Choroid plexus epithelial cell (primary cell): ENCODE data around the gene LRRIQ3.

ENCODE experiments used
- DNase-seq: peaks from one replicate; pipeline ENCODE4 v3.0.0-alpha.2; 2010; ENCODE audit warnings: low read depth
- H3K4me3 ChIP-seq: 2 replicates; pipeline ENCODE4 v1.5.1; 2011; ENCODE audit warnings: low read depth, mild to moderate bottlenecking, control low read depth, low read length, moderate library complexity
- TF ChIP-seq, protein P1 (sequence below): conservative IDR thresholded peaks from 2 replicates; pipeline ENCODE4 v1.5.1; 2011; ENCODE audit warnings: low read depth, mild to moderate bottlenecking, control low read depth, inconsistent platforms, low read length, moderate library complexity

LRRIQ3 gene

DNA sequence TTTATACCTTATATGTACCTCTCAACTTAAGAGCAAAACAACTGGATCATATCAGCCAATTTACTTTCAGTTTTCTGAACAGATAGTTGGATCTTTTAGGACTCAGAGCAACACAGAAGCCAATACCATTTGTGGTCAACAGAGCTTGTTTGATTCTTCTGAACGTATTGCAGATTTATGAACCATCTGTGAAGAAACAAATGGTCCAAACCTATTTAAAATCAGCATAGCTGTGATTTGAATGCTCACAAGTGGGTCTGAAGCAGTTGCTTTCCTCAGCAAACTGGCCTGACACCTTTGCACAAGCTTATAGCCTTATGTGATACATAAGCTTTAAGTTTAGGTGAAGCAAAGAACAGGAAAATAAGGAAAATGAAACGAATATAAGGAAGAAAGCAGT is 147.6 kb downstream of the LRRIQ3 start:
- H3K4me3 ChIP-seq, result no peak overlapping the region
- DNase-seq, result no peak
- TF ChIP-seq, protein P1, sequence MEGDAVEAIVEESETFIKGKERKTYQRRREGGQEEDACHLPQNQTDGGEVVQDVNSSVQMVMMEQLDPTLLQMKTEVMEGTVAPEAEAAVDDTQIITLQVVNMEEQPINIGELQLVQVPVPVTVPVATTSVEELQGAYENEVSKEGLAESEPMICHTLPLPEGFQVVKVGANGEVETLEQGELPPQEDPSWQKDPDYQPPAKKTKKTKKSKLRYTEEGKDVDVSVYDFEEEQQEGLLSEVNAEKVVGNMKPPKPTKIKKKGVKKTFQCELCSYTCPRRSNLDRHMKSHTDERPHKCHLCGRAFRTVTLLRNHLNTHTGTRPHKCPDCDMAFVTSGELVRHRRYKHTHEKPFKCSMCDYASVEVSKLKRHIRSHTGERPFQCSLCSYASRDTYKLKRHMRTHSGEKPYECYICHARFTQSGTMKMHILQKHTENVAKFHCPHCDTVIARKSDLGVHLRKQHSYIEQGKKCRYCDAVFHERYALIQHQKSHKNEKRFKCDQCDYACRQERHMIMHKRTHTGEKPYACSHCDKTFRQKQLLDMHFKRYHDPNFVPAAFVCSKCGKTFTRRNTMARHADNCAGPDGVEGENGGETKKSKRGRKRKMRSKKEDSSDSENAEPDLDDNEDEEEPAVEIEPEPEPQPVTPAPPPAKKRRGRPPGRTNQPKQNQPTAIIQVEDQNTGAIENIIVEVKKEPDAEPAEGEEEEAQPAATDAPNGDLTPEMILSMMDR, result no peak

DNA sequence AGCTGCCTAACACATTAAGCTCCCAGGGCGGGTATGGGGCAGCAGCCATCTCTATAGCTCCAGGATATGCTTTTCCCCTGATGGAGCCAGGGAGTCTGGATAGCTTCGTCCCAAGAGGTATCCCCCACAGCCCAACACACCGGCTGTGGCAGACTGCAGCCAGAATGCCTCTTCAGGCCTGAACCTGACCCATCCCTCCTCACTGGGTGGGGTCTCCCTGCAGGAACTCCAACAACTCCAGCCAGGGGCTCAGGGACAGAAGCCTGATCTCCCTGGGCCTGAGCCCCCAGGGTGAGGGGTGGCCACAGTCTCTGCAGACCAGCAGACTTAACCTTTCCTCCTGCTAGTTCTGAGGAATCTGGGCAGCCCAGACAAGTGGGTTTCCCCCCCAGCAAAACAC is 159.9 kb downstream of the LRRIQ3 start:
- TF ChIP-seq, protein P1, result no peak
- no peak overlapping the region for H3K4me3 ChIP-seq
- DNase-seq, result no peak

DNA sequence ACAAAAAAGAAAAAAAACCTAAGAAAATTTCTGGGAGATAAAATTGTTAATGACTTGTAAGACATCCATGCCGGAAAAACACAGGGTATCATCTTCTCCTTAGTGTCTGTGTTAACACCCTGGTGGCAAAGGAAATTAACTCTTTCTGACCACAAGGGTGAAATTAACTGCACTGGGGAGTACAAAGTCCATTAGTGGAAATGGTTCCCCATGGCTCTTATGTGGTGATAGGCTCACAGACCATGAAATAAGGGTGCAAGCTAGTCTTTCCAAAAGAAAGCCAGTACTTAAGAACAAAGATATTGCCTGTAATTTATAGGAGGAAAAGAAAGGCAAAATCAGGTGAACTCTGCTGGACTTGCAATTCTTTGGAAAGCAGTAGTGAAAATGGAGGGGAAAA is 185.4 kb downstream of the LRRIQ3 start:
- no peak overlapping the region for H3K4me3 ChIP-seq
- DNase-seq, result no peak
- TF ChIP-seq, protein P1, result no peak

DNA sequence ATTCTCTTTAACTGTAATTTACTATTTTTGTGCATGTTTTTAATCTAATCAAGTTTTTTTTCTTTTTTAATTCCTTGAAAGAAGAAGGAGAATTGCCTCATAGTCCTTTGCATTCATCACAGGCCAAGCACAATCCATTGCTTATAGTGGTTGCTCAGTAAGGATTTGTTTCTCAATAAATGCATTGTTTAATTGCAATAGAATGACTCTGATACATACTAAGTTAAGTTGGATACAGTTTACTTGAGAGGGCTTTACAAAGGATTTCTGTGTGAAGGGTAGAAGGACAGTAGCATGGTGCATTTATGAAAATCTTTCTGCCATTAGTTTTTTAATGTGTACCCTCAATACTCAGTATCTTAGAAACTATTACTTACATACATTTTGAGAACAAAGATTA is 186.2 kb downstream of the LRRIQ3 start:
- DNase-seq, result no peak
- TF ChIP-seq, protein P1, result no peak
- H3K4me3 ChIP-seq, result no peak overlapping the region

DNA sequence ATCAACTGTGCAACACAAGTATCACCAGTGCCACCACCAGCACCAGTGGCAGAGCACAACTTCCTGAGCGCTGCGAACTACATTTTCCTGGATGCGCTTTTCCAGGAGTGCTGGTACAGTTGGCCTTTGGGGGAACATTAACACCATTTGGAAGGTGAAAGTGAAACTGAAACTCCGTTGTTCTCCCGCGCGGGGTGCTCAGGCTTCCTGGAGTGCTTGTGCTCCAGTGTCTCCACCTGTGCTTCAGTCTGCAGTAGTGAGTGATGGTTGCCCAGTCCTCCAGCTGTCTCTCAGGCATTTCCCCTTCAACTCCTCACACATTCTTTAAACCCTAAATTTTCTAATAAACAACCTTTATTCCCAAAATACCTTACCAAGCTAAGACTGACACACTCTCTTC is 187.8 kb downstream of the LRRIQ3 start:
- TF ChIP-seq, protein P1, result no peak
- DNase-seq, result no peak
- no peak overlapping the region for H3K4me3 ChIP-seq

DNA sequence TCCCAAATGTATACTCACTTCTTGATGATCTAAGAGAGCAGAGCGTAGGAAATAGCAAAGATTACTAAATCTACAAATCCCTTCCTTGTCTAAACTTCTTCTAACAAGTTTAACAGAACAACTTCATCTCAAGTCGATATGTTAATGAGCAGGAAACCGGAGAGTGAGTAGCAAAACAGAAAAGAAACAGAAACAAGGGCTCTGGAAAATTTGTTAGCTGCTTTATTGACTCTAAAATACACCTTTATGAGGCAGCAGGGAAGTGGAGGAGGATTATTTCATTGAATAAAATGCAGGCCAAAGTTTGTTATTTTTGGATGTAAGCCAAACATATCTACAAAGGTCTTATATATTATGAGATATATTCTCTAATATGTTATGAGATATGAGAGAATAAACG is 192.4 kb downstream of the LRRIQ3 start:
- DNase-seq, result no peak
- no peak overlapping the region for H3K4me3 ChIP-seq
- TF ChIP-seq, protein P1, result no peak

DNA sequence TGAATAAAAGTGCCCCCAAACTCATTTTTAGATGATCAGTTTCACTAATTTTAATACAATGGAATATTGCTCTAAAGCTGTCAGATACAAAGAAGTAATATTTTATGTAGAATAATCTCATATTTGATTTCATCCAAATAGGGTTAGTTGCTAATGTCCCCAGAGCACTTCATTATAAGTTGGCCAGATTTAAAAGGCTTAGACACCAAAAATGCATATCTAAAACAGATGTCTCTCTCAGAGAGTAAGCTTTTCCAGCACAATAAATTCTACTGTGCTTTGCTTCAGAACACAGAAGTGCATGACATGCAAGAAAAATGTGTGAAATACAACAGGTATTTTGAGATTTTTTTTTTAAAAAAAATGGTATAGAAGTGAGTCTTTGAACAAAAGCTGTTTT is 194.2 kb downstream of the LRRIQ3 start:
- DNase-seq, result no peak
- H3K4me3 ChIP-seq, result no peak overlapping the region

More for the DNA sequence above, 194.2 kb downstream of the LRRIQ3 start:
- TF ChIP-seq, protein P1, result no peak
